ENCODE results near the gene SGSM2. TPM values are rescaled to one million over a fixed set of nuclear protein-coding genes. Genes with fewer than 3 reads are reported as not detected.

The SGSM2 gene
- total and polyA plus RNA-seq, 2 of the 13 experiments (the other 11 are each of a cell fraction or from before 2014, with no cell fraction given), result 30.4 to 51.3 TPM

- no peak for TF ChIP-seq POGK (CRISPR knock-in tag; conservative IDR thresholded peaks at IDR 0.05)
- no peak for TF ChIP-seq ZNF878 (CRISPR knock-in tag; IDR thresholded peaks at IDR 0.05)
- TF ChIP-seq ZNF207 (IDR thresholded peaks at IDR 0.05; ENCODE audit: borderline replicate concordance), result no peak
- TF ChIP-seq HOXA3 (CRISPR knock-in tag; IDR thresholded peaks at IDR 0.05), result peak; percentile 76
- peak; percentile 14; the same call in 1 of the 2 replicates for TF ChIP-seq ZNF547 (CRISPR knock-in tag; IDR thresholded peaks at IDR 0.05)
- TF ChIP-seq ZNF687 (CRISPR knock-in tag; IDR thresholded peaks at IDR 0.05), result peak; percentile 68
- TF ChIP-seq MLX (CRISPR knock-in tag; IDR thresholded peaks at IDR 0.05), result 0 out of 2 replicates have a peak, but pooled peaks have one; percentile 11
- no peak for TF ChIP-seq E2F5 (CRISPR knock-in tag; conservative IDR thresholded peaks at IDR 0.05)
- TF ChIP-seq DDIT3 (CRISPR knock-in tag; IDR thresholded peaks at IDR 0.05), result no peak
- TF ChIP-seq SMAD3 (CRISPR knock-in tag; IDR thresholded peaks at IDR 0.05), result no peak
- no peak for TF ChIP-seq REPIN1 (CRISPR knock-in tag; IDR thresholded peaks at IDR 0.05; ENCODE audit: borderline replicate concordance, low read depth)
- no peak for TF ChIP-seq FOXM1 (CRISPR knock-in tag; IDR thresholded peaks at IDR 0.05)
- TF ChIP-seq PCBP2 (optimal IDR thresholded peaks at IDR 0.05; ENCODE audit: low read depth, low read length, poor library complexity, severe bottlenecking), result no peak
- no peak for TF ChIP-seq ZC3H13 (CRISPR knock-in tag; IDR thresholded peaks at IDR 0.05)
Measured at GRCh38 chr17:2396568-2397246, 59.4 kb downstream of the SGSM2 start (continued).

Measured in HepG2 (cell line).